AG04450 (cell line): ENCODE data around the gene RGS9. TPM values are rescaled to one million over a fixed set of nuclear protein-coding genes. Genes with fewer than 3 reads are reported as not detected.

ENCODE experiments used
- CTCF ChIA-PET: fragments of 300-600, 350-600 bp; formaldehyde crosslinking; extraction: SDS; loops from one replicate; lab custom pipeline; 2022; ENCODE audit warnings: antibody characterized with exemption, inconsistent platforms; lab: Charles Lee
- POLR2A ChIA-PET: fragments of 350-600 bp; formaldehyde crosslinking; extraction: SDS; loops from one replicate; lab custom pipeline; 2021; ENCODE audit warnings: antibody characterized with exemption, inconsistent platforms; lab: Yijun Ruan, JAX
- DNase-seq: peaks from one replicate; pipeline ENCODE4 v3.0.0-alpha.2; 2011; ENCODE audit warnings: low read depth, low spot score
- H3K27ac ChIP-seq: one replicate; pipeline ENCODE4 v1.5.1; 2012; ENCODE audit warnings: low read depth, low read length, control low read depth
- H3K27me3 ChIP-seq: one replicate; pipeline ENCODE4 v1.6.0; 2012; ENCODE audit warnings: low read length; ENCODE audit not compliant: control insufficient read depth, insufficient read depth
- H3K4me3 ChIP-seq: 2 replicates; pipeline ENCODE4 v1.5.1; 2011; ENCODE audit warnings: mild to moderate bottlenecking, low read depth, low read length, control low read depth
- H3K9me3 ChIP-seq: 2 replicates; pipeline ENCODE4 v1.5.1; 2012; ENCODE audit warnings: low read length; ENCODE audit not compliant: control insufficient read depth, insufficient read depth
- polyA plus RNA-seq: library from polyadenylated mRNA; depleted of rRNA; stranded (reverse); fragments of >200 nt; gene quantifications from 2 replicates; pipeline ENCODE4 v1.2.3, GENCODE V29; 2011
- TF ChIP-seq, protein P1 (sequence below): IDR thresholded peaks from 2 replicates; pipeline ENCODE4 v1.5.1; 2011; ENCODE audit warnings: low read depth, low read length, control low read depth, inconsistent platforms

The RGS9 gene
- polyA plus RNA-seq, 1 experiment: 2.1 TPM

DNA sequence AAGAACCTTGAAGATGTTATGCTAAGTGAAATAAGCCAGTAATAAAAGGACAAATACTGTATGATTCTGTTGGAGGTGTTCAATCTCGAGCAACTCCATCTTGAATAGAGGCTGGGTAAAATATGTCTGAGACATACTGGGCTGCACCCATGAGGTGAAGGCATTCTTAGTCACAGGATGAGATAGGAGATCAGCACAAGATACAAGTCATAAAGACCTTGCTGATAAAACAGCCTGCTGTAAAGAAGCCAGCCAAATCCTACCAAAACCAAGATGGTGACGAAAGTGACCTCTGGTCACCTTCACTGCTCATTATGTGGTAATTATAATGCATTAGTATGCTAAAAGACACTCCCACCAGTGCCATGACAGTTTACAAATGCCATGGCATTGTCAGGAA is 98.1 kb downstream of the RGS9 start:
- TF ChIP-seq, protein P1, sequence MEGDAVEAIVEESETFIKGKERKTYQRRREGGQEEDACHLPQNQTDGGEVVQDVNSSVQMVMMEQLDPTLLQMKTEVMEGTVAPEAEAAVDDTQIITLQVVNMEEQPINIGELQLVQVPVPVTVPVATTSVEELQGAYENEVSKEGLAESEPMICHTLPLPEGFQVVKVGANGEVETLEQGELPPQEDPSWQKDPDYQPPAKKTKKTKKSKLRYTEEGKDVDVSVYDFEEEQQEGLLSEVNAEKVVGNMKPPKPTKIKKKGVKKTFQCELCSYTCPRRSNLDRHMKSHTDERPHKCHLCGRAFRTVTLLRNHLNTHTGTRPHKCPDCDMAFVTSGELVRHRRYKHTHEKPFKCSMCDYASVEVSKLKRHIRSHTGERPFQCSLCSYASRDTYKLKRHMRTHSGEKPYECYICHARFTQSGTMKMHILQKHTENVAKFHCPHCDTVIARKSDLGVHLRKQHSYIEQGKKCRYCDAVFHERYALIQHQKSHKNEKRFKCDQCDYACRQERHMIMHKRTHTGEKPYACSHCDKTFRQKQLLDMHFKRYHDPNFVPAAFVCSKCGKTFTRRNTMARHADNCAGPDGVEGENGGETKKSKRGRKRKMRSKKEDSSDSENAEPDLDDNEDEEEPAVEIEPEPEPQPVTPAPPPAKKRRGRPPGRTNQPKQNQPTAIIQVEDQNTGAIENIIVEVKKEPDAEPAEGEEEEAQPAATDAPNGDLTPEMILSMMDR: no peak
- ChIA-PET POLR2A (no interaction called here), CTCF (no interaction called here)
- no peaks in the 10 kb centered on the region for H3K9me3 ChIP-seq
- no peak overlapping the region for H3K27ac ChIP-seq
- peaks cover 7% of the 10 kb centered on the region for H3K27me3 ChIP-seq
- DNase-seq: no peak
- no peak overlapping the region for H3K4me3 ChIP-seq

DNA sequence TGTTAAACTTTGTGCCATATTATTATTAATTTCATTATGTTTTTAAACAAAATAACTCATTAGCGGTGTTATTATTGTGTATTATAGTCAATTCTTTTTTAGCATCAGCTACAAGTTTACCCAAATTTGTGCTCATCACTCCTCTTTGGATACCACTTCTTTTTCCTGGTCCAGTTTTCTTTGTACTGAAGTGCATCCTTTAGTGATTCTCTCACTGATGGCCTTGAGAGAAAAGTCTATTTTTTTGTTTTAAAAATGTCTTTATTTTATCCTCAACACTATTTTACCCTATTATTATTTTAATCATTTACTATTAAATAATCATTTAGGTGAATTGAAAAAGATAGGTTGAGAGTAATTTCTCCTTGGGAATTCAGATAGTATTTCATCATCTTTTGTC is 99.2 kb downstream of the RGS9 start:
- no peak for DNase-seq
- CTCF ChIA-PET: no interaction called here
- Histone ChIP-seq H3K4me3 (no peak overlapping the region), H3K9me3 (no peaks in the 10 kb centered on the region), H3K27me3 (peaks cover 9% of the 10 kb centered on the region), H3K27ac (no peak overlapping the region)
- POLR2A ChIA-PET: no interaction called here
- TF ChIP-seq, protein P1: no peak

DNA sequence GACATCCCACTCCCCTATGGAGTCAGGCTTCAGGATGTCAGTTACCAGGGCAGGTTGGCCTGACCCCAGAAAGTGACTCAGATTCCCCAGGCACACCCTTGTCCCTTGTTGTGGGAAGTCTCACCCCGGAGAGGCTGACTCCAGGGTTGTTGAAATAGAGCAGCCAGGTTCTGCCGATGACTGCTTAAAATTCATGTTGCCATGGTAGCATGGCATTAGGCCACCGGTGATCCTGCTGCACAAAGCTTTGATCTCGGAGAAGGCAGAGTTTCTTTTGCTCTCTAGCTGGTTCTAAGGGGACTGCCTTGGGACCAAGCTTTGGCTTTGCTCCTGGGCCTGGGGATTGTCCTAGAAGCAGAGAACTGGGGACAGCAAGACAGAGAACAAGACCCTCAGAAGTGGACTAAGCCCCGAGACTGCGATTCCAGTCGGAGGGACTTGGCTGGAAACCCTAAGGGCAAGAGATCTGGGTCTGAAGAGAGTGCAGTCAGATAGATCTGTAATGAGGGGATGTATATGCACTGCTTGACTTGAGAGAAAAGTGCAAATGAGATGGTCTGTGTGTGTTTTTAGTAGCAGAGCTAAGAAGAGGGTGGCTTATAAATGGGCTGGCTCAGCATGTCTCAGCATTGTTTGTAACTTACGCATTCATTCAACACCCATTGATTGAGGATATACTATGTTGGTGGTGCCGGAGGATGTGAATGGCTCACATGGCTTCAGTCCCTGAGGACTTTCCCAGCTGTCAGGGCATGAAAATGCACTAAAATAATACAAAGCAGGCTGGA is 106.9 kb downstream of the RGS9 start:
- no peak for DNase-seq
- H3K27ac ChIP-seq: no peak overlapping the region

DNA sequence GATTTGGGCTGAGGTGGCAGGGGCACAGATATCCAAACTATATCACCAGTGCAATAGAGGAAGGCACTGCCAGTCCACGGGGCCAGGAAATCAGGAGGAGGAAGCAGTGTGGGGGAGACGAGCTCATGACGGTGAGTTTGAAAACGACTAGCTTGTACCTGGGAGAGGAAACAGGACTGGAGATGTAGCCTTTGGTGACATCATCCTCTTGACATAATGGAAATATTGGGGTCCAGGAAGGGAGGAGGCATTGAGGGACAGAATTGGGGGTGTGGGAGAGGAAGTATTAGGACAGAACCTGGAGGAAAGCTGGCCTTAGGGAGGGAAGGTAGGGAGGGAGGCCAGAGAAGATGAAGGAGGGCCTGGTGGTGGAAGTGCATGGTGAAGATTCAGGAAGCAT is 109.1 kb downstream of the RGS9 start:
- Histone ChIP-seq H3K9me3 (no peaks in the 10 kb centered on the region), H3K4me3 (no peak overlapping the region), H3K27me3 (peaks cover 18% of the 10 kb centered on the region), H3K27ac (no peak overlapping the region)
- ChIA-PET POLR2A (no interaction called here), CTCF (no interaction called here)
- TF ChIP-seq, protein P1: no peak
- DNase-seq: no peak

More for the DNA sequence above, 106.9 kb downstream of the RGS9 start:
- Histone ChIP-seq H3K27me3 (peaks cover 16% of the 10 kb centered on the region), H3K4me3 (no peak overlapping the region), H3K9me3 (no peaks in the 10 kb centered on the region)
- TF ChIP-seq, protein P1: no peak
- POLR2A ChIA-PET: no interaction called here
- CTCF ChIA-PET: interaction anchor here (0.7 kb wide), 1 partner anchor 46 kb away, joined by 3 read pairs; no protein-coding TSS in a partner anchor

- no peak for DNase-seq
- ChIA-PET CTCF (interaction anchor here (1.0 kb wide), 1 partner anchor 18 kb away, joined by 5 read pairs; no protein-coding TSS in a partner anchor), POLR2A (no interaction called here)
- H3K27ac ChIP-seq: no peak overlapping the region
- H3K4me3 ChIP-seq: no peak overlapping the region
- peaks cover 21% of the 10 kb centered on the region for H3K27me3 ChIP-seq
- TF ChIP-seq, protein P1: no peak
- no peaks in the 10 kb centered on the region for H3K9me3 ChIP-seq
These were observed 112.6 kb downstream of the RGS9 start for GRCh38 chr17:65249774-65250173.
